Kidney (tissue), 14 donors: Measurements from ENCODE around the gene PRSS16. TPM values are rescaled to one million over a fixed set of nuclear protein-coding genes. Genes with fewer than 3 reads are reported as not detected.

Source experiments
- DNase-seq, 5 donors: peaks; one replicate each; pipeline ENCODE4 v3.0.0-alpha.2; 2013 to 2020
- FAIRE-seq: peaks from 2 replicates; lab custom pipeline; 2012; peaks lifted over from hg19 to GRCh38; lab: Jason Lieb, UNC
- H3K27ac ChIP-seq, 2 donors: one replicate each; pipeline ENCODE4 v1.7.0; 2013; ENCODE audit warnings: low read depth in 2 of 2, low read length in 2 of 2, inconsistent platforms in 1 of 2
- H3K27me3 ChIP-seq: one replicate; pipeline ENCODE4 v1.7.1; 2013; ENCODE audit warnings: low read length, inconsistent platforms; ENCODE audit not compliant: control insufficient read depth, insufficient read depth
- H3K36me3 ChIP-seq, 3 donors: one replicate each; pipeline versions ENCODE4 v1.7.0 to v1.7.1; 2013; ENCODE audit warnings: low read length in 3 of 3, control low read depth in 1 of 3, inconsistent platforms in 1 of 3; ENCODE audit not compliant: insufficient read depth in 3 of 3, control insufficient read depth in 2 of 3
- H3K4me1 ChIP-seq, 3 donors: one replicate each; pipeline versions ENCODE4 v1.7.0 to v1.7.1; 2013; ENCODE audit warnings: low read length in 3 of 3, inconsistent platforms in 1 of 3, low read depth in 1 of 3; ENCODE audit not compliant: control insufficient read depth in 2 of 3, insufficient read depth in 2 of 3
- H3K4me3 ChIP-seq, 3 donors: one replicate each; pipeline versions ENCODE4 v1.7.0 to v1.8.1; 2013; ENCODE audit warnings: low read length in 3 of 3, control low read depth in 1 of 3, inconsistent platforms in 1 of 3
- H3K9ac ChIP-seq, 3 donors: one replicate each; pipeline versions ENCODE4 v1.7.0 to v1.7.1; 2013; ENCODE audit warnings: low read length in 3 of 3, control low read depth in 1 of 3, inconsistent platforms in 1 of 3
- H3K9me3 ChIP-seq, 3 donors: one replicate each; pipeline versions ENCODE4 v1.7.0 to v1.7.1; 2013; ENCODE audit warnings: low read length in 3 of 3, control low read depth in 1 of 3, inconsistent platforms in 1 of 3; ENCODE audit not compliant: control insufficient read depth in 2 of 3, insufficient read depth in 1 of 3
- intact Hi-C: fragments of 100-400 bp; cut with DNase I; formaldehyde crosslinking; loops from one replicate; pipeline ENCODE4 v1.11.1; 2022
- polyA plus RNA-seq: library from polyadenylated mRNA; stranded (reverse); fragments of 350-450 nt; fragmentation: Illumina TruSeq; extraction: RNeasy Lipid Tissue Mini Kit (QIAGEN cat#74804); gene quantifications from one replicate; pipeline ENCODE4 v1.2.3, GENCODE V29; 2014; ENCODE audit warnings: low read depth, low replicate concordance; ENCODE audit not compliant: insufficient read depth
- total RNA-seq: library from RNA; stranded (reverse); fragmentation: NEBNext Ultra II Directional; extraction: Animal tissue kit (Norgen Biotek cat#: 25700); gene quantifications from one replicate; pipeline ENCODE4 v1.2.1, GENCODE V29; 2021
- TF ChIP-seq, protein P1 (sequence below): IDR thresholded peaks from 3 replicates; pipeline ENCODE4 v1.5.1; 2012; ENCODE audit warnings: mild to moderate bottlenecking, moderate library complexity, borderline replicate concordance; ENCODE audit not compliant: insufficient read depth; ENCODE audit errors: extremely low read depth
- donor health status: control.
- donor health status: control.
- donor health status: control.
- donor health status: control.
- donor health status: control.
- donor health status: DM: yes; HTN: yes; CAD: no.
- donor health status: Normal renal cell carcinoma (clear cell type).

Gene PRSS16
- total and polyA plus RNA-seq, 2 donors from 2014 or later = 5.1 to 11.2 TPM

DNA sequence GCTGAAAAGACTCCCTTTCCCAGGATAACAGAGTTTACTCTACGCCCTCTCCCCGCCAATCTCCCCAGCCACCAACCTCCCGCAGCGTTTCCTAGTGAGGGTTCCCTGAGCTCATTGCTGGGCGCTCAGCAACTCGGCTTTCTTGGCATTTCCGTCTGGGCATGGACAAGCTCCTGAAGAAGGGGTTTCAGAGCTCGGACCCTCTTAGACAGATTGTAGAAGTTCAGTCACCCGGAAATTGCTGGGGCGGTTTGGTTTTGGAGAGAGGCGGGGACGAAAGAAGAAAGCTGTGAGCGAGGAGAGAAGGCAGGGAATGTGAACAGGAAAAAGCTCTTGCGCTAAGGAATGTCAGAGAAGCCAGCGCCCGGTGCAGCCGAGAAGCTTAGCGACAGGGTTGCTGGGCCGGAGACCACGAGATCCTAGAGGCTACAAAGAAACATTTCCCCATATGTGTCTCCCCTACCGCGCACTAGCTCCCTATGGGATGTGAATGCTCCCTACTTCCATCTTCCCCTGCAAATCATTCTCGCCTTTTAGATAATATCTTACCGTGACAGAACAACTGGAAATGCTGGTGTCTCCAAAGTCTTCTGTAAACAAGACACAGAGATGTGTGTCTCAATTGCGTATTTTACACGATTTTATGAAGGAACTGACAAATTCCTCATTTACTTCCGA, 48.7 kb downstream of the PRSS16 start:
- intact Hi-C loops = no loop called here
- TF ChIP-seq, protein P1, sequence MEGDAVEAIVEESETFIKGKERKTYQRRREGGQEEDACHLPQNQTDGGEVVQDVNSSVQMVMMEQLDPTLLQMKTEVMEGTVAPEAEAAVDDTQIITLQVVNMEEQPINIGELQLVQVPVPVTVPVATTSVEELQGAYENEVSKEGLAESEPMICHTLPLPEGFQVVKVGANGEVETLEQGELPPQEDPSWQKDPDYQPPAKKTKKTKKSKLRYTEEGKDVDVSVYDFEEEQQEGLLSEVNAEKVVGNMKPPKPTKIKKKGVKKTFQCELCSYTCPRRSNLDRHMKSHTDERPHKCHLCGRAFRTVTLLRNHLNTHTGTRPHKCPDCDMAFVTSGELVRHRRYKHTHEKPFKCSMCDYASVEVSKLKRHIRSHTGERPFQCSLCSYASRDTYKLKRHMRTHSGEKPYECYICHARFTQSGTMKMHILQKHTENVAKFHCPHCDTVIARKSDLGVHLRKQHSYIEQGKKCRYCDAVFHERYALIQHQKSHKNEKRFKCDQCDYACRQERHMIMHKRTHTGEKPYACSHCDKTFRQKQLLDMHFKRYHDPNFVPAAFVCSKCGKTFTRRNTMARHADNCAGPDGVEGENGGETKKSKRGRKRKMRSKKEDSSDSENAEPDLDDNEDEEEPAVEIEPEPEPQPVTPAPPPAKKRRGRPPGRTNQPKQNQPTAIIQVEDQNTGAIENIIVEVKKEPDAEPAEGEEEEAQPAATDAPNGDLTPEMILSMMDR = no peak
- Histone ChIP-seq H3K9ac (no peak overlapping the region), H3K36me3 (no peaks in the 10 kb centered on the region), H3K27ac (no peak overlapping the region), H3K27me3 (peaks cover 78% of the 10 kb centered on the region), H3K4me1 (no peaks in the 10 kb centered on the region), H3K4me3 (no peak overlapping the region), H3K9me3 (peaks cover 0 to 14% (median 1%) of the 10 kb centered on the region in 3 donors)
- no peak for FAIRE-seq
- peak in 3 of 5 donors; percentile 45 to 57 (median 48) for DNase-seq

DNA sequence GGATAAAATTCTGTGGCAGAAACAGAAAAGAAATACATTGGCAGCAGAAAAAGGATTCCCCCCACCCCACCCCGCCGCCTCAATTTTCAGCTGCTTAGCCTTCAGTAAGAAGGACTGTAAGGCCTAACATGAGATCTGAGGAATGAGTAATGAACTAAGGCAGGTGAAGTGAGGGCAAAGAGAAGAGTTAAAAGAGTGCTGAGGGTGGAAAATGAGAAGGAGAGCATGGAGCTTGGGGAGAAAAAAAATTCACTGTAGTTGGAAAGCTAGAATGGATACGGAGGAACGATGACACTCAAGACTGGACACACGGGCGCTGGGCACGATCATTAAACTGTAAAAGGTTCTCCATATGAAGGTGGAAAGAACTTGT, 50.0 kb downstream of the PRSS16 start:
- DNase-seq (no peak), FAIRE-seq (no peak)
- Histone ChIP-seq H3K9me3 (peaks cover 0 to 9% (median 1%) of the 10 kb centered on the region in 3 donors), H3K27me3 (peaks cover 75% of the 10 kb centered on the region), H3K9ac (no peak overlapping the region), H3K4me3 (no peak overlapping the region), H3K36me3 (no peaks in the 10 kb centered on the region), H3K4me1 (no peaks in the 10 kb centered on the region), H3K27ac (no peak overlapping the region)
- TF ChIP-seq, protein P1 = no peak
- intact Hi-C loops = no loop called here

DNA sequence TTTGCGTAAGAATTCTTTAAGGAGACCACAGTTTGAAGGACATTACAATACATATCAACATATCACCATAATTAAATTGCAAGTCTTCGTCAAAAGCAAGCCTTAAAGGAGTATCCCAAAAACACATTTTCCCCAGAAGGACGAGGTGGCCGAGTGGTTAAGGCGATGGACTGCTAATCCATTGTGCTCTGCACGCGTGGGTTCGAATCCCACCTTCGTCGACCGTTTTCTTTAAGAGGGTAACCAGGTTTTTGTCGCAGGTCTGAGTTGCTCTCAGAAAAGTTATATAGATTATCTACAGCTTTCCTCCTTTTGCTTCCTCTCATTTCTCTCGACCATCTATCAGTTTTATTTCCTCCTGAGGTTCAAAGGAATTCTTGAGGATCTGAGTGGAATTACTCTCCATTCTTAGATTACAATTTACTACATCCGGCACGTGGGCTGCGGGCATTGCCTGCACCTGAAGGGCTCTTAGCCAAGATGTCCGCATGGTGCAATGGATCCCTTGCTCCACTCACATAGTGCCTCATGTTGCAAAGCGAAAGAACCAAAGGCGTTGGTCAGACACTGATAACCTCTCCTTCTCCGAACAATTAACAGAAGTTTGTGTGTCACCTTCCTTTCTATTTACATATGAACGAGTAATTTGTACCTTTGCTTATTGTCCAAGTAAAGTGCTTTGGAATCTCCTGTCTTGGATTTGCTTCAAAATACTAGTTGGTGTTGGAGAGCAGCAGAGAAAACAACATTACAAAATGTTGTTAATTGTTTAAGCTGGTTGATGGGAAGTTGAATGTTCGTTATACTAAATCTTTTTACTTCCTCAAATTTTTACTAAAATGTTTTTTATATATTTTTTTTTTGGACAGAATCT, 50.6 kb downstream of the PRSS16 start:
- no peaks in the 10 kb centered on the region for H3K36me3 ChIP-seq
- peaks cover 0 to 13% (median 1%) of the 10 kb centered on the region in 3 donors for H3K9me3 ChIP-seq
- H3K27ac ChIP-seq = no peak overlapping the region
- H3K27me3 ChIP-seq = peaks cover 77% of the 10 kb centered on the region
- FAIRE-seq = no peak
- H3K9ac ChIP-seq = no peak overlapping the region
- no peak for DNase-seq
- intact Hi-C loops = no loop called here
- no peak overlapping the region for H3K4me3 ChIP-seq
- no peaks in the 10 kb centered on the region for H3K4me1 ChIP-seq
- TF ChIP-seq, protein P1 = no peak
